GM19452 (cell line): ENCODE data around the gene KIFC3.
"Not testable (repeated sequence)": the region's sequence is repeated elsewhere in the genome, so short reads cannot be mapped to it uniquely, and the experiment has no call there.

Source experiments
- ATAC-seq: cut with Tn5 transposase; IDR thresholded peaks from one replicate; pipeline ENCODE4 v1.9.1; 2021; ENCODE audit not compliant: unreplicated experiment

Gene KIFC3

DNA sequence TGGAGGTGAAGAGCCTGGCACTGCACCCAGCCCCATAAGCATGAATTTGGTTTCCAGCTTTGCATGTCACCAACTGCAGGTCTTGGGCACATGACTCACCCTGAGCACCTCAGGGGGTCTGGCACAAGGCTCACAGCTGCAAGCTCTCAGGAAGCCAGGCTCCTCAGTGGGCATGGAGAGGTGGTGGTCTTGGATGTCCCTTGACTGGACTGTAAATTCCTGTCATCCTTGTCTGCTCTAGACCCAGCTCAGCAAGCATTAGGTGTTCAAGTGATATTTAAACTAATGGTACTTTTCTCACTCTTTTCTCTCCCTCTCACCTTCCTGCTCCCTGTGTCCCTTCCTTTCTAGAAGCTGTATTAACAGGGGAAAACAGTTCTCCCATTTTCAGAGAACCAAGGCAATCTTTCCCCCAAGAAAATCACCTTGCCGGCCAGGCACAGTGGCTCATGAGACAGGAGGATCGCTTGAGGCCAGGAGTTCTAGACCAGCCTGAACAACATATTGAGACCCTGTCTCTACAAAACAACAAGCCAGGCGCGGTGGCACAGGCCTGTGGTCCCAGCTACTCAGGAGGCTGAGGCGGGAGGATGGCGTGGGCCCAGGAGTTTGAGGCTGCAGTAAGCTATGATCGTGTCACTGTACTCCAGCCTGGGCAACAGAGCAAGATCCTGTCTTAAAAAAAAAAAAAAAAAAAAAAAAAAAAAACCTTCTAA, 5.1 kb upstream of the KIFC3 start:
- no peak for ATAC-seq

DNA sequence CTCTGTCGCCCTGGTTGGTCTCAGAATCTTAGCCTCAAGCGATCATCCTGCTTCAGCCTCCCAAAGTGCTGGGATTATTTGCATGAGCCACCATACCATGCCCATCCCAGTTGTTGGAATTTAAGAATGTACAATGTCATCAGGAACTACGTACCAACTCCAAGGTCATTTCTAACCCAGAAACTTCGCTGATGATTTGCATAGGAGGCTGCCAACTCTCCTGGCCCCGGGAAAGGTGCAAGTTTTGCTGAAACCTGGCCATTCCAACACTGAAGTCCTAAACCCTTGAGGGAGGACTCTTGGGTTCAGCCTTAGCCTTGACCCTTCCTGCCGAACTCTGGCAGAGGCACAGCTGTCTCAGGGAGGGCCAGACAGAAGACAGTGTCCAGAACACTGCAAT, 2.9 kb upstream of the KIFC3 start:
- no peak for ATAC-seq

DNA sequence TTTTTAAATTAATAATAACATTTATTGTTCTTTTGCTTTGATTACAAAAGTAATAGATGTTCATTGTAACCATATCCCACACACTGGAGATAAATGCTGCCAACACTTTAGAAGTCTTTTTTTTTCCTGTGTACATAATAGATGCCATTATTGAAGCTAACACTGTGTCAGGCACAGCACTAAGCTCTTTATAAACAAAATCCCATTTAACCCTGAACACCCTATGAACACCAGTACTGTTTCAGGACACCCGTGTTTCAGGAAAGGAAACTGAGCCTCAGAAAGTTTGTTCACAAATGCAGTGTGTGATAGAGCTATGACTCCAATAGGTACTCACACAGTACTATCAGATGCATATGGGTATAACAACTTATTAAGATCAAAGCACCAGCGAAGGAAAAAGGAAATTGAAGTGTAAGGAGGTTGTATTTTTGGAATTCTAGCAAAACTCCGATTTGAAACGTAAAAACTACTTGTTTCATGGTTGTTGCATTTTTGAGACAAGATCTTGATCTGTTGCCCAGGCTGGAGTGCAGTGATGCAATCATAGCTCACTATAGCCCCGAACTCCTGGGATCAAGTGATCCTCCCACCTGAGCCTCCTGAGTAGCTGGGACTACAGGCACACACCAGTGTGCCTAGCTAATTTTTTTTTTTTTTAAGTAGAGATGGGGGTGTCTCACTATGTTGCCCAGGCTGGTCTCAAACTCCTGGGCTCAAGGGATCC, 2.0 kb upstream of the KIFC3 start:
- no peak for ATAC-seq

DNA sequence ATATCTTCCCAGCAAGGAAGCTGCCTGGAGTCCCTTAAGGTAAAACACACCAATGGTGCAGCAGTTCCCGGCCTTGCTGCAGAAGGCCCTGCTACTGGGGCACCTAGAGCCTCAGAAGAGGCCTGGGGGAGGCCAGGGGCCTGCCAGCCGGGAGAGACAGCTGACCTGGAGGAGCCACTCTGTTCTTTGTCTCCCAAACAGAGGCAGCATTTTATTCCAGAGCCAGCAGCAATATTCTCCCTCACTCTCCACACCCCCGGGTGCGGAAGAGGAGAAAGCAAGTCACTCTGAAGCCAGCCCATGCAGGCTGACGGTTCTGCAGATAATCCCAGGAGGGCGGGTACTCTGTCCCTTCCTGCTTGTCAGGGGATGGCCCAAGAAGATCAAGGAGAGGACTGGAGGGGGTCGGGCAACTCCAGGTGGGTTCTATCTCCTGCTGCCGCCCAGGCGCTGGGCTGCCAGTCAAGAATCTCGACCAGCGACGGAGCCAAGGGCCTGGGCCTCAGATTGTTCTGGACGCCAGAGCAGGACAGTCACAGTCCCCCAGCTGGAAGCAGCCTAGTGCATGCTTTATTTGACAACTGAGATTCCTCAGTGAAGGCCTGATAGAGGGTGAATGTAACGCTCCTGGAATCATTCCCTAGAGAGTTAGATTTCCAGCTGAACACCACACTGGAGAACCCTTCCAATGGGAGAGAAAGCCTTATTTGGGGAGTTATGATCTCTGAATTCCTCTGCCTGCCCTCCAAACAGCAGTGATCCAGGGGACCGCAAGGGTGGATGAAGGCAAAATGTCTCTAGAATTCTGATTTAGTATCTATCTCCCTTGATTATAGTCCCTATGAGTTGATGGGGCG, 1.1 kb upstream of the KIFC3 start:
- no peak for ATAC-seq

DNA sequence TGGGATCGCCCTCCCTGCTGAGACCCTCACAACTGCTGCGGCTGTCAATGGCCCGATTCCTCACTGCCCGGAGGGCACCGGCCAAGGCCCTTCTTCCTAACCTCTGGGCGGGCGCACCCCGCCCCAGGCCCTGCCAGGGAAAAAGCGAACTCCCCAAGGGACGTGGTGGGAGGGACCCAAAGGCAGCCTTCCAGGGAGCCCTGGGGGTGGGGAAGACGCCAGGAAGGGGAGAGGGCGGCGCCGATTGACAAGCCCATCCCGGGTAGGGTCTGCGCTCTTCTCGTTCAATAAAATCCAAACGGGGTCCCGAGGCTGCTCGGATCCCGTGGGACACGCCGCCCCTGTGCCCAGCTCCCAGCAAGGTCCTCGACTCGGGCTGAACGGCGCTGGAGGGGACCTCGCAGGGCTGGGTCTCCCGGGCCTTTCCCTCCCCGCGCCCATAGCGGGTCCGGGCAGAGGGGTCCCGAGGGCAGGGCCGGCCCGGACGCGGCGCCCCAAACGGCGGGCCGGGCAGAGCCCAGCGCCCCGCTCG, 416 bp downstream of the KIFC3 start:
- no peak for ATAC-seq

DNA sequence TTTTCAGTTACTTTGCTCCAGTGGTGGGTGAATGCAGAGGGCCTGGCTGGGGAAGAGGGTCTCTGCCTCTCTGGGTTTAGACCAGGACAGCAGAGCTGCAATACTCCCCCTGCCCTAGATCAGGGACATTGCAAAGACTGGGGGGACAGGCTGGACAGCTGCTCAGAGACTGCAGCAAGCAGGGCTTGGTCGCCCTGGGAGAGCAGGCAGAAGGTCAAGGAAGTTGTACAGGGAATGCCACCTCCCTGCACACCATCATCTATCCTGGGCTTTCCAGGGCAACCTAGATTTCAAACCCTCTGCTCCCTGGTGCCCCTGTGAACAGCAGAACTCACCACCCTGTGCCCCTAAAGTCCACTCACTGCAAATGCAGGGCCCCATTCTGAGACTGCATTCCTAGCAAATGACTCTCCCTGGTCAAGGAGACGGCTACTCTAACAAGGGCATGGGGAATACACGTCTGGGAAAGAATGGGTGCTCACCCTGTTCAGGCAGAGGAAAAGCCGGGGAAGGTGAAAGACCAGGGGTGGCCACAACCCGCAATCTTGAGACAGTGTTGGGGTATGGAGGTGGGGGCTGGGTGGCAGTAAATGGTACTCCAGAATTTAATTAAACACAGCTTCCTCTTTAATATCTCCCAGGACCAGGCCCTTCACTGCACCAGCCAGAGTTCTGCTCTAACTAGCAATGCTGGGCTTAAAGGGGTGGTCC, 1.0 kb downstream of the KIFC3 start:
- ATAC-seq: no peak

DNA sequence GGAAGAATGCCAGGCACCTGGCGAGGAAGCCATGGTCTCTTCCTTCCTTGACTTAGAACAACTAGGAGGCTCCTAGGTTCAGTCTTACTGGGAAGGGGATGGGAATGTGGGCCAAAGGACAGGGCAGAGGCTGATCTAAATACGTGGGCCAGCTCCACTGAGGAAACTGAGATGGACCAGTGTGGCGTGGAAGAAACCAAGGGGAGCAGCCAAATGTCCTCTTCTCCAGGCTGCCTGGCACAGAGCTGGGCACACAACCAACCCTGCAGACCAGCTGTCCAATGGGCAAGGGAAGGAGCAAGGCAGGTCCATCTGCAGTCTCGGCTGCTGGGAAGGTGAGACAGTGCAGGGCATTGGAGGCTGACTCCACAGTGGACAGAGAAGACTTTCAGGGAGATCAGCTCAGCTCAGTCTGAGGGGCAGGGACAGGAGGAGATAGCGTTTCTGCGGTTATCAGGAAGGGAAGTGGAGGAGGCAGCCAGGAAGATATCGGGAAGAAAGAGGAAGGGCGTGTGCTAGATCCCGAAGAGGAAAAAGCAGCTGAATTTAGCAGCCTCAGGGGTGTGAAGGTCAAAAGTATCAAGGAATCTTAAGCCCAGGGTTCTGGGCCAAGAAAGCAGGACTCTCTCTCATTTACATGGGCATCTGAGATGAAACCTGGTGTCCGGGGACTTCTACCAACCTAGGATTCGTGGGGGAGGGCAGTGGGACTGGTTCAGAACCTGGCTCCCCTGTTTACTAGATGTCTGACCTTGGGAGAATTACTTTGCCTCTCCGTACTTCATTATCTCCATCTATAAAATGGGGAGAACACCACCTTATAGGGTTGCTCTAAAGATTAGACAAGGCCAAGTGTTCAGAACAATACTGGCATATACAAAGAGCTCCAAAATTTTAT, 1.8 kb downstream of the KIFC3 start:
- ATAC-seq: no peak

DNA sequence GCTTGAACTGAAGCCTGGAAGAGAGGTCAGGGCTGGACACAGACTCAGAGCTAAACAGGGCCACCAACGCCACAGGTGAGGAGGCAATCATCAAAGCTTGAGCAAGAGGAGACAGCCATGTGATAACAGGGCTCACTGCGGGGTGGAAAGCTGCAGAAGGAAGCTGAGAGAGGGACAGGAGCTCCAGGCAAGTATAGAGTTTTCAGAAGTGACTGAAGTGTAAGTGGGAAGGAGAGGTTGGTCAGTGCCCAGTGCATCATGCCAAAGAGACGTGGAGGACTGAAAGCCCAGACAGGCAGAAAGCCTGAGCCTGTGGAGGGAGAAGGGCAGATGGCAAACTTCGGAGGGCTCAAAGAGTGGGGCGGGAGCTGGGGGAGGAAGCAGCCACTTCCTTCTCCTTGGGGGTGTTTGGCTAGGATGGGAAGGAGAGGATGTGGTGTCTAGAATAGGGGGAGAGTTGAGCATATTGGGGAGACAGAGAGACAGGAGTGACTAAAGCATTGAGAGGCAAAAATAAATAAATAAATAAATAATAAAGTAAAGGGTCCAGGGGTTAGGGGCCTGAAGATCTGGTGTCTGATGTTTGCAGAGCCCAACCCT, 2.6 kb downstream of the KIFC3 start:
- ATAC-seq: no peak

DNA sequence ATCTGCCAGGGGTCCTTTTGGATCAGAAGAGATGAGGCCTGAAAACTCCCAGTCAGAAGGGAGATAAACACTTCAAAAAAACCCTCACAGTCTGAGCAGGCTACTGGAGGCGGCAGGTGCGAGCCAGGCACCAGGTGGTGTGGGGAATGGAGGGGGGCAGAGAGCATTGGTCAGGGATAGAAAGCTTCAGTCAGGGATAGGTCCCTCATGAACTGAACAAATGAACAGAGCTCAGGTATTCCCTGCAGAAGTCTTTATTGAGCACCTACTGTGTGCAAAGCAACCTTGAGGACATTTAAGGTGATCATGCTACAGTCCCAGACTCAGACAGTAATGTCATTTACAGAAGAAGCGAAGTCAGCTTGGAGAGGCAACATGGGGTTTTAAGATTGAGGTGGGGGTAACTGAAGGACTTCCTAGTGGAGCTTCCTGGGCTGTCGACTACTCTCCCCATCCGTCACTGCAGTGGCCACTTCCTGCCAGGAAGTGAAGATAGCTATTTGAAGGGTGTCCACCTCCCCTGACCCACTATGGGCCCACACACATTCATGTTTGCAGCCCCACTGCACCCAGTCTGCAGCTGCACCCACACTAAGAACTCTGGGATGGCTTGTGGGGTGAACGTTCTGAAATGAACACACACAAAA, 3.2 kb downstream of the KIFC3 start:
- ATAC-seq: no peak

DNA sequence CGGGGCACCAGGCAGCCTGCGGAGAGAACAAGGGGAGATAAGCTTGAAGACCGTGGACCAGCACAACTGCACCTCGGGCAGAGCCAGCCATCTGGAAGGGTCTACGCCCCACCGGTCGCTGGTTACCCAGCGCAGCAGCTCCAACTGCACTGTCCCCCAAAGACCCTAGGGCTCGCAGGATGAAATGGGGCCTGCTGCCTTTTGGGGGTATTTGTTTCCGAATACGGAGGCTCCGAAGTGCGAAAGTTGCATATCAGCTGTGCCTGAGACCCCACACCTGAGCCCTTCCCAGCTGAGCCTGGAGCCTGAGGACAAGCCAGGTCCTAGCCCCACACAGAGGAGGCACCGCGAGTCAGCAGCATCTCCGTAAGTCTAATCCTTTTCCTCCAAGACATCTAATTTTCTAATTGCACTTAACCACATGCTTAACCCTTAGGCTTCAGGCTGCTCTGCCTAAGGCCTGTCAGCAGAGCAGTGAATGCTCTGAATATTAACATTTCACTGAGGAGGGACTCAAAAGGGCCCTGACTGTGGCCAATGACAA, 4.0 kb downstream of the KIFC3 start:
- ATAC-seq: no peak

DNA sequence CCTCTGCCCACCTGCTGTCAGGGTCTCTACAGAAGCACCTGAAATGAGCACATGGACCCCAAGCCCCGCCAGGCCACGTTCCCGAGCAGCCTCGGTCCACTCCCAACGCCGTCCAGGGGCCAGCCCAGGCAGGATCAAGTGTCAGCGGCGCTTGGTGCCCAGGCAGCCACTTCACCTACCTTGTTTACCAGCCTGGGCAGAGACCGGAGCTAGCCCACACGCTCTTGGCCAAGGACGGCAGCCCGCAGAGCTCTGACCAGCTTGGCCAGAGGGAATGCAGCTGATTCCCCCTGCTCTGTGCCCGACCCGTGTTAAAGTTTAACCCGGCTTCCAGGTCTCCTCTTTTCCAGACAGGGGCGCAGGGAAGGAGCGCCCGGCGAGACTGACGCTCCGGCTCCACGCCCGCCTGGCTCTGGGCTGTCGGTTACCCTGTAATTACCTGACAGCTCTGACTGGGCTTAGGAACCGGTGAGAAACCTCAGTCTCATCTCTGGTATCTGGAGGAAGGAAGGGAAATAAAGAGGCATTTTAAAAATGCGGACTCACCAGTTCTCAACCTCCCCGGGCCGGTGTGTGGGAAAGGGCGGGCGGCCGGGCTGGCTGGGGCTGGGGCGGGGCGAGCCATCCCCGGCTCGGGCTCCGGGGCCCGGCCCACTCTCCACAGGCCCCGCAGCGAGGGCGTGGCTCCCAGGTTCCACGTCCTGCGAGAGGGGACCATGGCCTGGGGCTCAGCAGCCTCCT, 4.6 kb downstream of the KIFC3 start:
- ATAC-seq: no peak

DNA sequence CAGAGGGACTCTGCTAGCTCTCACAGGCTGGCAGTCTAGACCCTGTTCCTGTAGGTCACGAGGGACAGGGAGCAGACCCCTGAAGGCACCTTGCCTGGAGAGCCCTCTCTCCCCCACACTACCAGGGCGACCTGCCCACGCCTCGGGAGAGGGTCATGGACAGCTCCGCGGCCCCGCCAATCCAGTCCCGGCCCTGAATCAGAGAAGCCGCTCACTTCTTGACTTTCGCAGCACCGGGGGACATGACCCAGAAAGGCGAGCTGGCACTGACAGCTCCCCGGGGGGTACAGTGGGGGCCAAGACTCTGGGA, 5.1 kb downstream of the KIFC3 start:
- no peak for ATAC-seq

DNA sequence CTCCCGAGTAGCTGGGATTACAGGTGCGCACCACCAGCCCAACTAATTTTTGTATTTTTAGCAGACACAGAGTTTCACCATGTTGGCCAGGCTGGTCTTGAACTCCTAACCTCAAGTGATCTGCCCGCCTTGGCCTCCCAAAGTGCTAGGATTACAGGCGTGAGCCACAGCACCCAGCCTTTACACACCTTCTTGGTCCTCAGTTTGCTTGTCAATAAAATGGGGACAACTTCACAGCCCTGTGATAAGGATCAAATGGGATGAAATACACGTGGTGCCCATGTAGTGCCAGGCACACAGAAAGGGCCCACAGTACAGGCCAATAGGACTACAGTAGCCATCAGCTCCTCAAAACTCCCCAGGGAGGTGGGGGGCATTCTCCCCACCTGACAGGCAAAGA, 6.3 kb downstream of the KIFC3 start:
- not testable (repeated sequence) for ATAC-seq

DNA sequence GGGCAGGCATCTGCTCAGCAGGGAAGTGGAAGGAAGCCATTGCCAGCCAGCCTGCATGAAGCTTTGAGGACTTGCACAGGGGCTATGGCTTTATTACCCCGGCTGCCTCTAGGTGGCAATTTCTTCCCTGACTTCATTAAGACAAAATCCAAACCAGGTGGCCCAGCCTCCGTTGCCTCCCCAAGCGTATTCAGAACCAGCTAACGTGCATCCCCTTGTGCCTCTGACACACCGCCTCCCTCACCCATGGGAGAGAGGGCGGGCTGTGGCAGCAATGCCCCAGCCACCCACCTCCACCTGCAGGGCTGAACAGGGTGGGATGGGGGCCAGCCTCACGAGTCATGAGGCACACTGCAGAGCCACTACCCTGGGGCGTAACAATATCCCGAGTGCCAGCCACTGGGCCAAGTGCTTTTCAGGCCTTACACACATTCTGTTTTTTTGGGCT, 6.8 kb downstream of the KIFC3 start:
- no peak for ATAC-seq

DNA sequence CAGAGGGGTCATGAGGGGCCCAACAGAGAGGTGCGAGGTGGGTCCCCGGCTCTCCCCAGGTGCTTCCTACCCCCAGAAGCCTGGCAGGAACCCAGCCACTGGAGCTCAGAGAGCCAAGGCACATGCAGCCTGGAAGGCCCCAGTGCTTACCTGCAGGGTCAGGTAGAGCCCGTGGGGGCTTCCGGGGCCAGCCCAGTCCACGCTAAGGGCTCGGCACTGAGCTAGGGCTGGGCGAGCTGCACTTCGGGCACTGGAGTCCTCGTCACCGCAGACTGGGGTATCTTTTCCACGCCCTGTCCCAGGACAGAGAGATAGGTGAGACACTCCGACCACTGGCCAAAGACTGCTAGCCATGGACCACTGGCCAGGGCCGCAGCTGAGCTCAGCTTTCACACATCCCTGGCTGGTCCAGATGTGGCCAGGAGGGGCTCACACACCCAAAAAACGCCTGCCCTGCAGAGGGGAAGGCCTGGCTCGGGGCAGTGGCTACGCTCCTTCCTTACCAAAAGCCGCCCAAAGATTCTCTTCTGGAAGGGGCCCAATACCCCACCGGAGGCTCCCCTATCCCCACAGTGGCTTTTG, 7.4 kb downstream of the KIFC3 start:
- no peak for ATAC-seq

DNA sequence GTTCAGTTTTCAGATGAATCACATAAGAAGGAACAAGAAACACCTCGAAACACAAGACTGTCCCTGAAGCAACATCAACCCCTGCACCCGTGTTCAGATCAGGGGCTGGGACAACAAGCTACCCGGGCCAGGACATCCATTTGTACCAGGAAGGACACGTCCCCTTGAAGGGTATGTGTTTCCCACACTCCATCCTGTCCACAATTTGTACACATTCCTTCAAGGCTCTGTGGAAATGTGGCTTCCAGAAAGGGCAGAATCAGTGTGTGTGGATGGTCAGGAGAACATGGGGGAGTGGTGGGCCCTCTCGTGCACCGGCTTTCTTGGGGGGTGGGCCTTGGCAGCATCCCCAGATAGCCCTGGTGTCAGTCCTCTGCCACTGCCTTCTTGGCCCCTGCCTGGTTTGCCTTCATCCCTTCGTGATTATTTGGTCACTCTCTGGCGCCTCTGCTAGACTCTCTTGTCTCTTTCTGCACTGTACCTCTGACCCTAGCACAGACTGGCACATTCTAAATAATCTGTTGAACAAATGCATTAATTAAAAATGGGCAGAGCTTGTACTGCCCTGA, 10.3 kb downstream of the KIFC3 start:
- ATAC-seq: no peak

DNA sequence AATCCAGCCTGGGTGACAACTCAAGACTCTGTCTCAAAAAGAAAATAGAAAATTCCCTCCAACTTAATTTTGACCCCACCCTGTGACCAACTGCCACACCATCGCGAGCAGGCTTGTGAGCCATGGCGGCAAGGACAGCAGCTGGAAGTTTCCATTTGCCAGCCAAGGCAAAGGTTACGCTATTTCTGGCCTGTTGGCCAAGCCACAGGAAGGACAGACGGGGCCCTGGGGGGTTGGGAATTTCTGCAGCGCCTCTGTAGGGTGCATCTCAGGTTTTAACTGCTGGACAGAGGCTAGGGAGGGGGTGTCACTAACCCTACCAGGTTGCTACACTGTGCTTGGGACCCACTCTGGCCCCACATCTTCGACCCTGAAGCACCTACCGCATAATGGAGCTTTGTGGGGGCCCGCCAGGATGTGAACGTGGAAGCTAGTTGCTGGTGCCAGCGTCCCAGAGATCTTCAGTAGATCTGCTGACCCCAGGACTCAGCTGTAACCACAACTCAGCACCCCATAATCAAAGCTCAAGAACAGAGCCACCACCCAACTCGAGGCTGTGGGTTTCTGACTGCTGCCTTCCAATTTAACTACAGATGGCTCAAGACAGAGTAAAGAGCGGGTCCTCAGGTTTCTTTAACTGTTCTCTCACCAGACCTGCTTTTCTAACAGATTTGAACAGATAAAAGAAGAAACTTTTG, 10.9 kb downstream of the KIFC3 start:
- ATAC-seq: no peak
